Suppressor macrophage treated with lipopolysaccharide for 4 hours (primary cell): ENCODE measurements around the gene AGR2.
"Not testable (repeated sequence)": the region's sequence is repeated elsewhere in the genome, so short reads cannot be mapped to it uniquely, and the experiment has no call there.

ENCODE experiments used
- DNase-seq: peaks from one replicate; pipeline ENCODE4 v3.0.0-alpha.2; 2020

Gene AGR2

DNA sequence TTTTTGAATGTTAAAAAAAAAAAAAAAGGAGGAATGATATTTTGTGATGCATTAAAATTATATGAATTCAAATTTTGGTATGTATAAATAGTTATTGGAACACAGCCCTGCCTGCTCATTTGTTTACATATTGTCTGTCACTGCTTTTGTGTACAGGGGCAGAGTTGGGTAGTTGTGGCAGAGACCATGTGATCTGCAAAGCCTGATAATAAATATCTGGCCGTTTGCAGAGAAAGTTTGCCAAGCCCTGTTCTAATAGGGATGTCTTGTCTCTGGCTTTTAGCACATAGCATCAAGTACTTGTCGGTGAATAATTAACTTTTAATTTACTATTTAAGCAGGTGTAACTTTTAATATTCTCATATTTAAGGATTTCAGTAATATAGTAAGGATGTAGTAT, 31.5 kb downstream of the AGR2 start:
- no peak for DNase-seq

DNA sequence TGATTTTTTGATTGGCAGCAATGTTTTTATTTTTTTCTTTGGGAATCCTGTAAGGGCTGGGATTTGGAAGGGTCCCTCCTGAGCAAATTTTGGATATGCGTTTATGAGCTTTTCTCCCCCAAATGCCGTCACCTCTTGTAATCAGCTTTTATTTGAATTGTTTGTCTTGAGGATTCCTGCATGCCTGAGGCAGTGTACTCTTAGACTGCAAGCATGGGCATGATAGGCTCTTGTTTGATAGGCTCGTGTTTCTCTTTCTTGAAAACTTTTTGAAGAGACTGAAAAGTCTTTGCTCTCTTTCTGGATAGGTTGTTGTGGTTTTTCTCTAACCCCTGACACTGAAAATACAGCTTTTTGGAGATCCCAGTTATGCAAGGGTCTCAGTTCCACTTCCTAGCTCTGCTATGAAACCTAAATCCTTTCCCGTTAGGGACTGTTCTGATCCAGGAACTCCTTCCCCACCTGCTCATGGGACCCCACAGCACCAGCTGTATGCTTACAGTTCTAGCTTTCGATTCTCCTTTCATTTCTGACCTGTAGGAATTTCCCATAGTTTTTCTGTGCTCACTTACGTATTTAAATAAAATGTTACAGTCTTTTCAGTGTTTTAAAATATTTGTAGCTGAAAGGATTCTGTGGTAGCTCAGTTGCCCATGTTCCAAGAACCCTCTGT, 34.0 kb downstream of the AGR2 start:
- peak; percentile 13 for DNase-seq

DNA sequence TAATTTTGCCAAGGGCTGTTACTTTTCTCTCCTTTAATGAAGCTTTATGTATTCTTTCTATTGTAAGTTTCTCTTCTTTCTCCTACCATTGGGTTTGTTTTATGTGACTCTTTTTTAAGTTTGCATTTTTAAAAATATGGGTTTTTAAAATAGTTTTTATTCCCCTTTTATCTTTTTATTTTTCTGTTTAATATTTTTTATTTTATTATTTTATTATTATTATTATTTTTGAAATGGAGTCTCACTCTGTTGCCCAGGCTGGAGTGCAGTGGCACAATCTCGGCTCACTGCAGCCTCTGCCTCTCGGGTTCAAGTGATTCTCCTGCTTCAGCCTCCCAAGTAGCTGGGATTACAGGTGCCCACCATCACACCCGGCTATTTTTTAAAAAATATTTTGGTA, 34.8 kb downstream of the AGR2 start:
- not testable (repeated sequence) for DNase-seq

DNA sequence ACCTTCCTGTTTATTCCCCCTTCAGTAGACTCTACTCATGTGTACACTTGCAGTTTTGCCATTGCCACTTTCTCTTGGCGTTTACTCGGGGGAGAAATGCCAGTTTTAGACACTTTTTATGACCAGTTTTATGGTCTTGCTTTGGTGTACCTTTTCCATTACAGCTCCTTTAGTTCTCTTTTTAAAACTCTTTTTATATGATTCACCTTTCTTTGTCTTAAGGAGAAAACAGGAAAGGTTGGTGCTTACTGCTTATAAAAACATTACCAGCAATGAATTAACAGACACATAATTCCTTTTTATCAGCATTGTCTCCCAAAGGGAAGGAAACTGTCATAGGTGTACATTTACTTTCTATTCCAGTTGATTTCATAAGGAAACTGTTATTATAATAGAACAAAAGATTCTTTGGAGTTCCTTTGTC, 39.4 kb downstream of the AGR2 start:
- DNase-seq = no peak

DNA sequence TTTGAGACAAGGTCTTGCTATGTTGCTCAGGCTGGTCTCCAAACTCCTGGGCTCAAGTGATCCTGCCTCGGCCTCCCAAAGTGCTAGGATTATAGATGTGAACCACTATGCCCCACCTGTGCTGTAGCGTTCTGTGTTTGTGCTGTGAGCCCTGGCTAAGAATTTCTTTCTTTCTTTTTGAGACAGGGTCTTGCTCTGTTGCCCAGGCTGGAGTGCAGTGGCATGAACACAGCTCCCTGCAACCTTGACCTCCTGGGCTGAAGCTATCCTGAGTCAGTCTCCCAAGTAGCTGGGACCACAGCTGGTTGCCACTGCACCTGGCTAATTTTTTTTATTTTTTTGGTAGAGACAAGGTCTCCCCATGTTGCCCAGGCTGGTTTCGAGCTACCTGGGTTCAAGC, 39.9 kb downstream of the AGR2 start:
- no peak for DNase-seq

DNA sequence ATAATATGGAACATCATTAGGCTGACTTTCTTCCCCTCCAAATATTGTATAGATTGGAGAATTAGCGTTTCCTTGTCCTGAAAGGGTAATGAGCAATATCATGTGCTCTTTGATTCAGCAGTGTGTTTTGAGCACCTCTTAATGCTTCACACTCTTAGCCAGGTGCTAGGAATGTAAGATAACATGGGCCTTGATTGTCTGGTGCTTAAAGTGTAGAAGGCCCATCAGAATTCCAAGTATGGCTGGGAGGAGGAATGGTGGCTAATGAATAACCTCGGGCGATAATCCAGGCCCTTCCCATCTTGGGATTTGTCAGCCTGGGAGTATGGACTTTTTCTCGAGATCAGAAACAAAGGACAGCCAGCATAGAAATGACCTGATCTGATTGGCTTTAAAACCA, 42.6 kb downstream of the AGR2 start:
- DNase-seq = no peak

DNA sequence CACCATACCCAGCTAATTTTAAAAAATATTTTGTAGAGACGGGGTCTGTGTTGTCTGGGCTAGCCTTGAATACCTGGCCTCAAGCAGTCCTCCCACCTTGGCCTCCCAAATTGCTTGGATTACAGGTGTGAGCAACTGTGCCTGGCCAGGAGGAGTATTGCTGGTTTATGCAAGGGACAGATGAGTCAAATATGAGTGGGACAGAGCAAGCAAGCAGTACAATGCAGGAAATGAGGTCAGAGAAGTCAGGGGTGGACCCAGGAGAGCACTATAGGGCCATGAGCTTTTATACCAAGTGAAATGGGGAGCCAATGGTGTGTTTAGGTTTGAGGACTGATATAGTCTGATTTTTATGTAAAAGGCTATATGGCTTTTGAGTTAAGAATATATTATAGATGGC, 45.0 kb downstream of the AGR2 start:
- no peak for DNase-seq

DNA sequence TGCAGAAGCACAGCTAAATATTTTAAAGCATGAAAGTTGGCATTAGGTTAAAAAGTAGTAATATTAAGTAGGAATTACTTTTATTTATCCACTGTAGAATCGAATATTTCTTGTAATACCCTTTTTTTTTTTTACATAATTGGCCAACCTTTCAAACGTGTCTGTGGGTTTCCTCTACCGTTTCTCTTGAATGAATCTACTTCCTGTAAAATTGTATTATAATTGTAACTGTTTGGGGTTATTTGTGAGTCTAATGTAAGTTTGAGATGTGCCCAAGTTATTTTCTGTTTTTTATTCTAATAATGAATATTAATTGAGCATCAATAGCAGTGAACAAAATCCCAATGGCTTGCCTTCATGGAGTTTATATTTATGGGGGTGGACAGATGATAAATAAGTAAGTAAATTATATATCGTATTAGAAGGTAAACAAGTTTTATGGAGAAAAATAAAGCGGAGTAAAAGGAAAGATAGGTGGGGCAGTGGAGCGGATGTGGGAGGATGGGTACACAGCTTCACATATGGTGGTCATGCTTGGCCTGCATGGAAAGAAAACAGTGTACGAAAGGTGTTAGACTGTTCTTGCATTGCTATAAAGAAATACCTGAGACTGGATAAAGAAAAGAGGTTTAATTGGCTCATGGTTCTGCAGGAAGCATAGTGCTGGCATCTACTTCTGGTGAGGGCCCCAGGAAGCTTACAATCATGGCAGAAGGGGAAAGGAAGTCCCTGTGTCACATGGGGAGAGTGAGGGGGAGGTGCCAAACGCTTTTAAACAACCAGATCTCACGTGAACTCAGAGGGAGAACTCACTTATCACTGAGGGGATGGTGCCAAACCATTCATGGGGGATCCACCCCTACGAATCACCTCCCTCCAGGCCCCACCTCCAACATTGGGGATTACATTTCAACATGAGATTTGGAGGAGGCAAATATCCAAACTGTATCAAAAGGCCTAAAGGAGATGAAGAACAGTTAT, 45.9 kb downstream of the AGR2 start:
- DNase-seq = no peak

DNA sequence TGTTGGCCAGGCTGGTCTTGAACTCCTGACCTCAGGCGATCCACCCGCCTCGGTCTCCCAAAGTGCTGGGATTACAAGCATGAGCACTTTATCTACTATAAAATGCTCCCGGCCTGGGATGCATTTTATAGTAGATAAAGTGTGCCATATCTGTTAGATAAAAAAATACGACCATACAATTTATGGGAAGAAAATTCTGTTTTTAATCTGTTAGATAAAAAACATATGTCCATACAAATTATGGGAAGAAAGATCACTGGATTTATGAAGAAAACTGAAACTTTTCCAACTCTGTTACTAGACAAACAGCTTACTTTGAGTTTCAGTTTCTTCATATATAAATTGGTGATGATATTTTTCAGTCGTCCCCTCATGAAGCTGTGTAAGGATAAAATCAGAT, 46.8 kb downstream of the AGR2 start:
- DNase-seq = no peak

DNA sequence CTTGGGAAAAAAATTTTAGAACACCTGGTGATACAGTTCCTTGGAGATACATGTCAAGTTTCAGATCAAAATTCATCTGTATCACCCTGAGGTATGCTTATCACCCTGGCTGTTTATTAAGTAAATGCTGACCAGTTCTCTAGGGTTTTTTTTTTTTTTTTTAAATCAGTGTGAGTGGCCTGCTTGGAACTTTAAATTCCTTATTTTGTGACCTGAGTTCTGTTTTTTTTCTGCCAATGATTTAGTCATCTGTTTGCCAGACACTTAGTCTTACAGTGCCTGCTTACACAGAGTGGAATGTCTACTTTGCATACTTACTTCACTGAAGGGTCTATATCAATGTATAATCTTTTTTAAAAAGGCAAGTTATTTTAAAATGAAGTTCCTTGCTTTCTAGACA, 49.4 kb downstream of the AGR2 start:
- peak; percentile 34 for DNase-seq

DNA sequence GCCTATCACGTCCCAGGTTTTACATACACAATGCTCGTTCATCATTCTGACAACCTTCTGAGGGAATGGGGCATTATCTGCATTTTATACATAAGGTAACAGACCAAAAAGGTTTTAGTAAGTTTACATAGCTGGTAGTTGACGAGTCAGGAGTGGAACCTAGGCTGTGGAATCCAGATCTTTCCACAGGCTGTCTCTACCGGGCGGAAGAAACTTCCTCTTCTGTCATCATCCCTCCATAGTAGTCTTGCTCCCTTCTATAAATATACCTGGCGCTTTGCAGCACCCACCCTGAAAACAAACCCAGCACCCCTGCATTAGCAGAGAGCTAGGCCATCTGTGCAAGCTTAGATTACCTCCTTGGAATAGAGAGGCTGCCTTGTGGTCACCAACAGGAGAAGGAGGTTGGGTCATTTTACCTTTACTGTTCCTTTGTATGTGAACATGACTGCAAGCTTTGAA, 49.9 kb downstream of the AGR2 start:
- DNase-seq = no peak

DNA sequence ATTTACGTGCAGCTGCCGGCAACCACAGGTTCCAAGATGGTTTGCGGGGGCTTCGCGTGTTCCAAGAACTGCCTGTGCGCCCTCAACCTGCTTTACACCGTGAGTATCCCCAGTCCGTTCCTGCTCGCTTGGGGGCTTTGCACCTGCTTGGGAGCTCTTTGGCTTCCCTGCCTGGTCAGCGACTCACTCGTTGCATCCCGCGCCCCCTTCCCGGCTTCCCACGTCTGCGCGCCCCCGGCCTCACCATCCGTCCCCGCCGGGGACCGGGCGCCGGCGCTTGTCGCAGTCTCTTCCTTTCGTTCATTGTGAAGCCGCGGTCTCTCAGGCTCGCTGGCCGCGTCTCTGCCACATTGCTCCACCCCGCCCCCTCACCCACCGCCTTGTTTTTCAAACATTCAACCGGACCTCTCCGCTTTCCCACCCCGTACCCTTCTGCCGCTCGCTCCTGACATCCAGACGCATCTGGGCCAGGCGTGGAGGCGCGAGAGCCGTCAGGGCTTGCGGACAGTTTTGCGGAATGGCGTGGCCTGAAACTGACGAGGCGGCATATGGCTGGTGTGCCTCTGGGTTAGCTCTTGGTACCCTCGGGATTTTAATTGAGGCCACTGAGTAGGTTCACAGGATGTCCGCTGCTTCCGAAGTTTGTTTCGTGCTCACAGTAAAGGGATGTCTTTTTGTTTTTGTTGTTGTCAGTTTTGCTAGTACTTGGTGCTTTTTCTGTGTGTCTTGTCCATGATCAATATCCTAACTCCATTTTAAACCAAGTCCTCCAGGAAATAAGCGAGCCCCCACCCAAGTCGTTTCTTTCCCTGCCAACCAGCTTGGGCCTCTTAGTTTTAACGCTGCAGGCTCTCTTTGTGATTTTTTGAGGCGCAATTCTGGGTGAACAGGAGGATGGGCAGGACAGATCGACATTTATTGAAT, 50.6 kb downstream of the AGR2 start:
- DNase-seq = peak; percentile 12

DNA sequence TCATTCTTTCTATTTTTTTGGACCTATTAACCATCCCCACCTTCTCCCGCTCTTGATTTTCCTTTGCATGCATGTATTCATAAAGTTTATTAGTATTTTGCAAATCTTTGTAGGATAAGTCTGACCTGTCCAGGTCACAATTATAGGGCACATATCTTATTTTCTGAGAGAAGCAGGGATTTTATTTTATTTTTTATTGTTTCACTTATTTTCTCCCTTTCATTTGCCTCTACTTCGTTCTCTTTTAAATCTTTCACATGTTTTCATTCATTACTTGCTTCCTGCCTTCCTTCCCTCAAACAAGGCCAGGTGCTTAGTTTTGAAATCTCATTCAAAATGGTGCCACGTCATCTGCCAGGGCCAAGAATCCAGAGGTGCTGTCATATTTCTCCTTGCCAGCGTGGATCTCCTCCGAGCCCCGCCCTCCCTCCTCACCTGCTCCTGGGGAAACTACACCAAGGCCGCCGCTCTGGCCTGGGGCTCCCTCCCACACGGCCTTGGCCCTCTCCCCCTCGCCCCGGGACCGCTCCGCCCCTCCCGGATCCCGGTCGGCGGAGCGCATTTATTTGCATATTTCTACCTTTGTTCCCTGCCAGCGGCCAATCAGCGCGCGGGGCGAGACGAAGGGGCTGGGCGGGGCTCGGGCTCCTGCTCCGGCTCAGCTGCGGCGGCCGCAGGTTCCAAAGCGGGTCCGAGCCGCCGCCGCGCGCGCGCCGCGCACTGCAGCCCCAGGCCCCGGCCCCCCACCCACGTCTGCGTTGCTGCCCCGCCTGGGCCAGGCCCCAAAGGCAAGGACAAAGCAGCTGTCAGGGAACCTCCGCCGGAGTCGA, 51.5 kb downstream of the AGR2 start, which contains the start of gene TSPAN13:
Gene TSPAN13 (plus strand): TSS at position 654 of the 830 bp plus-strand sequence. CDS start 213 bp downstream, outside the sequence.
- peak; percentile 43 for DNase-seq

DNA sequence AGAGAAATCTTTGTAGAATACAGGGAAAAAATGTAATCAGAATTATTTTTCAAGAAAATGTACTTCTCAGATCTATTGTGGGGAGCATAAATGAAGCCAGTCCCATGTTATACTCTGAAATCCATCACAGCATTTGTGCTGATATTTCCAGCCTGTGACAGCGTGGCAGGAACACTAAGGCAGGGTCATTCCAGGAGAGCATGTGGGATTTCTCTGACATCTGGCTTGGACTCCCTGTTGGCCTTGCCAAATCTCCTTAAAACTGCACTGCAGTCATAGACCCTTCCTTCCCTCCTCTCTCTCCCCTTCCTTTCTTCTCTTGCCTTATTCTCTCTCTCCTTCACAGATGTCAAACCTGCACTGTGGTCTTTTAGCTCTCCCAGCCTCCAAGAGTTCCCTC, 57.7 kb downstream of the AGR2 start:
- DNase-seq = no peak

DNA sequence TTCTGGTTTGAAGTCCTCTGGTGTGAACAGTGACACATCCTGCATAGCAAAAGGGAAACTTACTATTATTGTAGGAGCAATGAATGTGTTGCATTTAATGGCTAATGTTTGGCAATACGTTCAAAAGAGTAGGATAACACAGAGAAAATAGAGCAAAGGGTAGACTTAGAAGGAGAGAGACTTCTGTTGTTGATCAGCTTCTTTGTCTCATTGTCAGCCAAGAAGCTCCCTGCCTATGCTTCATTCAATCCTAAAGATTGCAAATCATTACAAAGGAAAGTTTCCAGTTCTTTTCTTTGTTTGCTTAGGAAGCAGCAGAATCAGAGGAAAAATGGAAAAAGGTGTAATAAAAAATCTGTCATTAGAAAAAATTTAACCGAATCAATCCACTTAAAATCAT, 59.2 kb downstream of the AGR2 start:
- no peak for DNase-seq

DNA sequence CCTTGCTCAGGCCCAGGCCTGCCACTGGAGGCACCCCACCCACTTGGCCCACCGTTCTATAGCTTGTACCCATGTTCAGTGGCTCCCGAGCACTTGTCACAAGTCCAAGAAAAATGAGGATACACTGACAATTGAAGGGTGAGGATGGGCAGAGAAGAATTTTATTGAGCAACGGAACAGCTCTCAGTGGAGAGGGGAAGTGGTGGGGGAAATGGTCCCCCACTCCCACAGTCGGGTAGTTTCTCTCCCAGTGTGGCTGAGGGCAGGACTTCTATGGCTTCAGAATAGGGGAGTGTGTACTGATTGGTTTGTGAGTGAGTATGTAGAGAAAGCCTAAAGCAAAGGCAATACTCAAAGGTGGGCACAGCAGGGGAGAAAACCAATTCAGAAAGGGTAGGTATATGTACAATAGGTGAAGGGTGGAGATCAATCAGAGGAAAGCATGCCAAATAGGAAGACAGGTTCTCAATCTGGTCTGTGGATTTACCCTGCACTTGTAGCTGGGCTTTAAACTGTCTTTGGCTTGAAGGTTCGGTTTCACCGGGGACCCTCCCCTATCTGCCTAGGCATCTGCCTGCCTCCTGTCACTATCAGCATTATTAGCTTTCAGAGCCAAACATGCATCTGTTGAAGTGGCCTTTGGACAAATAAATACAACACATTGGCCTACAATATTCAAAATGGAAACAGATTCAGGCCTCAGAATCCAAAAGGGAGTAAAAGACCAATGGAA, 60.1 kb downstream of the AGR2 start:
- DNase-seq = no peak

DNA sequence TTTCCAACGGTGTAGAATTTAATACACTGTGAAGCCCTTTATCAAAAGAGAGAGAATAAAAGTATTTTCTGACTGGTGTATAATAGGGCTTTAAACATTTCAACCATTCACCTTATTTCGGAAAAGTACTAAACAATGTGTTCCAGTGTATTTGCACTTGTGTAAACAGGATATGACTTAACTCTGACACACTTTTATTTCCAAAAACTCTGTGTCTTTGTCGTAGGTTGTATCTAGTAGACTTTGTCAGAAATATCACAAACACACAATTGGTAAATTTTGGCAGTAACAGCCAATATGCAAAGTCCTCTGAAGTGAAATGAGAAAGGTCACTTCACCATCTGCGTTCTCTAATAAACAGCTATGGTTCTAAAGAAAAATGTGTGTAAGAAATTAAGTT, 61.6 kb downstream of the AGR2 start:
- DNase-seq = no peak

DNA sequence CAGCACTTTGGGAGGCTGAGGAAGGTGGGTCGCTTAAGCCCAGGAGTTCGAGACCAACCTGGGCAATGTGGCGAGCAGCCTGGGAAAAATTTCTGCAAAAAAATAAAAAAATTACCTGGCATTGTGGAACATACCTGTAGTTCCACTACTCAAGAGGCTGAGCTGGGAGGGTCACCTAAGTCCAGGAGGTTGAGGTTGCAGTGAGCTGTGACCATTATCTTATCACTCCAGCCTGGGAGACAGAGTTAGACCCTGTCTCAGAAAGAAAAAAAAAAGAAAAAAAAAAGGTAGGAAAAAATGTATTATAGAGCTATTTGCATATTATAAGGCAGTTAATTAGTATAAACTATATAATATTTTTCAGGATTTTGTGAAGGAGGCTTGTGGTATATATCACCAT, 62.3 kb downstream of the AGR2 start:
- DNase-seq = no peak
